Measurements from ENCODE around the gene SATB2.

DNA sequence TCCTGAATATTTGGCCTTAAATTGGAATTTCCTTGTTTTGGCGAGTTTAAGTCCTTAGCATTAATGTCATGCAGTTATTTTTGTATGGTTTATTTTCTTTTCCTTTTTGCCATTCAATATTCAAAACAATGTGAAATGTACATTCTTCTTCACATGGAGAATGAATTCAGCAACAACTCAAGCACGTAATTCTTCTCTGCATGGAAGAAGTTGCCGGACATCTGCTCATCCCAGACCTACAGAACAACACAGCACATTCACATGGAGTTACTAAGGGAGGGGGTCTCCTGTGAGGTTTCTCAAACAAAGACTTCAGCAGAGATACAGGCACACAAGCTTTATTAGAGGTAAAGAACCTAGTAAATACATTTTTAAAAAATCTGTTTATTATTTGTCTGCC is 236.8 kb downstream of the SATB2 start:
- TF ChIP-seq ZNF121 (tag by site-specific recombination; IDR thresholded peaks at IDR 0.05) (no peak), ZNF302 (tag by site-specific recombination; IDR thresholded peaks at IDR 0.05; ENCODE audit: low read depth) (no peak), ZNF785 (tag by site-specific recombination; IDR thresholded peaks at IDR 0.05) (no peak), WT1 (tag by site-specific recombination; IDR thresholded peaks at IDR 0.05) (no peak), ZNF660 (tag by site-specific recombination; IDR thresholded peaks at IDR 0.05) (no peak), ZNF626 (tag by site-specific recombination; IDR thresholded peaks at IDR 0.05) (no peak), ZNF274 (IDR thresholded peaks at IDR 0.05; ENCODE audit: low read length) (no peak), ZNF274 (tag by site-specific recombination; IDR thresholded peaks at IDR 0.05; ENCODE audit: borderline replicate concordance) (no peak), ZNF239 (tag by site-specific recombination; IDR thresholded peaks at IDR 0.05) (no peak), TRIM28 (IDR thresholded peaks at IDR 0.05; ENCODE audit: borderline replicate concordance, low read length) (no peak)
- TF ChIP-seq, protein P1, sequence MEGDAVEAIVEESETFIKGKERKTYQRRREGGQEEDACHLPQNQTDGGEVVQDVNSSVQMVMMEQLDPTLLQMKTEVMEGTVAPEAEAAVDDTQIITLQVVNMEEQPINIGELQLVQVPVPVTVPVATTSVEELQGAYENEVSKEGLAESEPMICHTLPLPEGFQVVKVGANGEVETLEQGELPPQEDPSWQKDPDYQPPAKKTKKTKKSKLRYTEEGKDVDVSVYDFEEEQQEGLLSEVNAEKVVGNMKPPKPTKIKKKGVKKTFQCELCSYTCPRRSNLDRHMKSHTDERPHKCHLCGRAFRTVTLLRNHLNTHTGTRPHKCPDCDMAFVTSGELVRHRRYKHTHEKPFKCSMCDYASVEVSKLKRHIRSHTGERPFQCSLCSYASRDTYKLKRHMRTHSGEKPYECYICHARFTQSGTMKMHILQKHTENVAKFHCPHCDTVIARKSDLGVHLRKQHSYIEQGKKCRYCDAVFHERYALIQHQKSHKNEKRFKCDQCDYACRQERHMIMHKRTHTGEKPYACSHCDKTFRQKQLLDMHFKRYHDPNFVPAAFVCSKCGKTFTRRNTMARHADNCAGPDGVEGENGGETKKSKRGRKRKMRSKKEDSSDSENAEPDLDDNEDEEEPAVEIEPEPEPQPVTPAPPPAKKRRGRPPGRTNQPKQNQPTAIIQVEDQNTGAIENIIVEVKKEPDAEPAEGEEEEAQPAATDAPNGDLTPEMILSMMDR (tag by site-specific recombination; IDR thresholded peaks at IDR 0.05), result no peak
- TF ChIP-seq, protein P2, sequence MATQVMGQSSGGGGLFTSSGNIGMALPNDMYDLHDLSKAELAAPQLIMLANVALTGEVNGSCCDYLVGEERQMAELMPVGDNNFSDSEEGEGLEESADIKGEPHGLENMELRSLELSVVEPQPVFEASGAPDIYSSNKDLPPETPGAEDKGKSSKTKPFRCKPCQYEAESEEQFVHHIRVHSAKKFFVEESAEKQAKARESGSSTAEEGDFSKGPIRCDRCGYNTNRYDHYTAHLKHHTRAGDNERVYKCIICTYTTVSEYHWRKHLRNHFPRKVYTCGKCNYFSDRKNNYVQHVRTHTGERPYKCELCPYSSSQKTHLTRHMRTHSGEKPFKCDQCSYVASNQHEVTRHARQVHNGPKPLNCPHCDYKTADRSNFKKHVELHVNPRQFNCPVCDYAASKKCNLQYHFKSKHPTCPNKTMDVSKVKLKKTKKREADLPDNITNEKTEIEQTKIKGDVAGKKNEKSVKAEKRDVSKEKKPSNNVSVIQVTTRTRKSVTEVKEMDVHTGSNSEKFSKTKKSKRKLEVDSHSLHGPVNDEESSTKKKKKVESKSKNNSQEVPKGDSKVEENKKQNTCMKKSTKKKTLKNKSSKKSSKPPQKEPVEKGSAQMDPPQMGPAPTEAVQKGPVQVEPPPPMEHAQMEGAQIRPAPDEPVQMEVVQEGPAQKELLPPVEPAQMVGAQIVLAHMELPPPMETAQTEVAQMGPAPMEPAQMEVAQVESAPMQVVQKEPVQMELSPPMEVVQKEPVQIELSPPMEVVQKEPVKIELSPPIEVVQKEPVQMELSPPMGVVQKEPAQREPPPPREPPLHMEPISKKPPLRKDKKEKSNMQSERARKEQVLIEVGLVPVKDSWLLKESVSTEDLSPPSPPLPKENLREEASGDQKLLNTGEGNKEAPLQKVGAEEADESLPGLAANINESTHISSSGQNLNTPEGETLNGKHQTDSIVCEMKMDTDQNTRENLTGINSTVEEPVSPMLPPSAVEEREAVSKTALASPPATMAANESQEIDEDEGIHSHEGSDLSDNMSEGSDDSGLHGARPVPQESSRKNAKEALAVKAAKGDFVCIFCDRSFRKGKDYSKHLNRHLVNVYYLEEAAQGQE (tag by site-specific recombination; IDR thresholded peaks at IDR 0.05), result no peak
- TF ChIP-seq, protein P3, sequence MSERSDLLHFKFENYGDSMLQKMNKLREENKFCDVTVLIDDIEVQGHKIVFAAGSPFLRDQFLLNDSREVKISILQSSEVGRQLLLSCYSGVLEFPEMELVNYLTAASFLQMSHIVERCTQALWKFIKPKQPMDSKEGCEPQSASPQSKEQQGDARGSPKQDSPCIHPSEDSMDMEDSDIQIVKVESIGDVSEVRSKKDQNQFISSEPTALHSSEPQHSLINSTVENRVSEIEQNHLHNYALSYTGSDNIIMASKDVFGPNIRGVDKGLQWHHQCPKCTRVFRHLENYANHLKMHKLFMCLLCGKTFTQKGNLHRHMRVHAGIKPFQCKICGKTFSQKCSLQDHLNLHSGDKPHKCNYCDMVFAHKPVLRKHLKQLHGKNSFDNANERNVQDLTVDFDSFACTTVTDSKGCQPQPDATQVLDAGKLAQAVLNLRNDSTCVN (tag by site-specific recombination; optimal IDR thresholded peaks at IDR 0.05), result no peak
- TF ChIP-seq, protein P4, sequence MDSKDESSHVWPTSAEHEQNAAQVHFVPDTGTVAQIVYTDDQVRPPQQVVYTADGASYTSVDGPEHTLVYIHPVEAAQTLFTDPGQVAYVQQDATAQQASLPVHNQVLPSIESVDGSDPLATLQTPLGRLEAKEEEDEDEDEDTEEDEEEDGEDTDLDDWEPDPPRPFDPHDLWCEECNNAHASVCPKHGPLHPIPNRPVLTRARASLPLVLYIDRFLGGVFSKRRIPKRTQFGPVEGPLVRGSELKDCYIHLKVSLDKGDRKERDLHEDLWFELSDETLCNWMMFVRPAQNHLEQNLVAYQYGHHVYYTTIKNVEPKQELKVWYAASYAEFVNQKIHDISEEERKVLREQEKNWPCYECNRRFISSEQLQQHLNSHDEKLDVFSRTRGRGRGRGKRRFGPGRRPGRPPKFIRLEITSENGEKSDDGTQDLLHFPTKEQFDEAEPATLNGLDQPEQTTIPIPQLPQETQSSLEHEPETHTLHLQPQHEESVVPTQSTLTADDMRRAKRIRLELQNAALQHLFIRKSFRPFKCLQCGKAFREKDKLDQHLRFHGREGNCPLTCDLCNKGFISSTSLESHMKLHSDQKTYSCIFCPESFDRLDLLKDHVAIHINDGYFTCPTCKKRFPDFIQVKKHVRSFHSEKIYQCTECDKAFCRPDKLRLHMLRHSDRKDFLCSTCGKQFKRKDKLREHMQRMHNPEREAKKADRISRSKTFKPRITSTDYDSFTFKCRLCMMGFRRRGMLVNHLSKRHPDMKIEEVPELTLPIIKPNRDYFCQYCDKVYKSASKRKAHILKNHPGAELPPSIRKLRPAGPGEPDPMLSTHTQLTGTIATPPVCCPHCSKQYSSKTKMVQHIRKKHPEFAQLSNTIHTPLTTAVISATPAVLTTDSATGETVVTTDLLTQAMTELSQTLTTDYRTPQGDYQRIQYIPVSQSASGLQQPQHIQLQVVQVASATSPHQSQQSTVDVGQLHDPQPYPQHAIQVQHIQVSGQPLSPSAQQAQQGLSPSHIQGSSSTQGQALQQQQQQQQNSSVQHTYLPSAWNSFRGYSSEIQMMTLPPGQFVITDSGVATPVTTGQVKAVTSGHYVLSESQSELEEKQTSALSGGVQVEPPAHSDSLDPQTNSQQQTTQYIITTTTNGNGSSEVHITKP (tag by site-specific recombination; IDR thresholded peaks at IDR 0.05), result no peak

Data from HEK293 (cell line).